GM18868 (cell line): Measurements from ENCODE around the gene TUBGCP3.
A peak's percentile ranks its signal among the peaks of the same experiment; 100 is the strongest.
"Not testable (repeated sequence)": the region's sequence is repeated elsewhere in the genome, so short reads cannot be mapped to it uniquely, and the experiment has no call there.

ENCODE experiments used
- ATAC-seq: cut with Tn5 transposase; IDR thresholded peaks from one replicate; pipeline ENCODE4 v1.9.1; 2021; ENCODE audit warnings: mild to moderate bottlenecking, moderate library complexity; ENCODE audit not compliant: unreplicated experiment

TUBGCP3 gene

DNA sequence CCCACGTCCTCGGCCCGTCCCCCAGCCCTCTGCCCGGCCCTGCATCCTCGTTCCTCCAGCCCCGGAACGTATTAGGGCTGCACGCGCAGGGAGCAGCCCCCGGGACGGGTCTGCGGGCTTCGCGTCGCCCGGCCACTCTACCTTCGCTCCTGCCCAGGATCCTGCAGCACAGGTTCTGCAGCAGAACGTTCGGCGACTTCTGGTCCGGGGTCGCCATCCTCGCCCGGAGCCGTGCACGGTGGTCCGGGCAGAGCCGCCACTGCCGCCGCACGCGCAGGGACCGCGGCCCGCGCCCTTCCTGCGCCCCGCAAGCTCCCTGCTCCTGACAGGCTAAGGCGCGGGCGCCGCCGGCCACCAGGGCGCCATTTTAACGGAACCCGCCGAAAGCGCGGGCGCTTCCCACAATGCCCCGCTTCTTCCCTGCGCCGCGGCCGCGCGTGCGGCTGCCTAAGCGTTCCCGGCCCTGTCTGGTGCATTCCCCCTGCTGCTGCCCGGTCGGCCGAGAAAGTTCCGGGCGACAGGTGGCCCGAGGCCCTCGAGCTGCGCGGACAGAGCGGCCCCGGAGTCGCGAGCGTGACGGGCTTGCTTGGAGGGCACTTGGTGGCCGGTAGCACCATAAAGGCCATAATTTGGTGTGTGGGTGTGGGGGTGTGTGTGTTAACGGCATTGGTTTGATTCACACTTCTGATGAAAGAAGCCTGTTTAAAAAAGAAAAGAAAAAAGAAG, at the start of gene TUBGCP3:
Gene TUBGCP3 (minus strand): TSS at position 390 of the 726 bp plus-strand sequence. CDS start 173 bp downstream, at position 217.
- peak; percentile 76 for ATAC-seq

DNA sequence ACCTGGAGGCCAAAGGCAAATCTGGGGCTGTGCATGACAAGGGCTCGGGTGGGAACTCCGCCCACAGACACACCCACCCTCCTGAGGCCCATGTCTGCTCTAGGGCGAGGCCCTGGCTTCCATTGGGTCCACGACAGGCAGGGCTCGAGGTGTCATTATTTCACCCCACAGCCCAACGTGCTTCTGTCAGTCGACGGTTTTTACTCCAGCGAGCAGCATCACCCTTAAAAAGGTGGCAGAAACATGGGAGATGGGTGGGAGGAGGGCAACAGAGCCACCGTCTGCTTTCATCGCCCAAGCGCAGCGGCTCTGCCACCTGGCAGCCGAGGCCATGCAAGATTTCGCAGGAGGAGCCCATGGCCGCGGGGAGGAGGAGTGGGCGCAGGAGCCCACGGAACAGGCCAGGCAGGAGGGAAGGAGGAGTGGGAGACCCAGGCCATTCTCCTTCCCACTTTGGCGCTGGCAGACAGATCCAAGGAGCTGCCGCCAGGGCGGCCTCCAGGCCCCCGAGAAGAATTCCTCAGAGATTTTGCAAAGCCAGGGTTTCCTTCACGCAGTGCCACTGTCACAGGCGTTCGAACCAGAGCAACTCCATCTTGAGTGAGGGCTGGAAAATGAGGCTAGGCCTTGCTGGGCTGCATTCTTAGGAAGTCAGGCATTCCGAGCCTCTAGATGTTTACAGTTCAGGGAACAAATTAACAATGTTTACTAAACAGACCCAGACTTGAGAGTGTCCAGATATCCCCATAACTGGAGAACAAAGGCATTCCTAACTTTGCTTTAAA, 49.3 kb upstream of the TUBGCP3 start:
- ATAC-seq = no peak

GRCh38 chr13:112636401-112636975, 48.5 kb upstream of the TUBGCP3 start:
- no peak for ATAC-seq

DNA sequence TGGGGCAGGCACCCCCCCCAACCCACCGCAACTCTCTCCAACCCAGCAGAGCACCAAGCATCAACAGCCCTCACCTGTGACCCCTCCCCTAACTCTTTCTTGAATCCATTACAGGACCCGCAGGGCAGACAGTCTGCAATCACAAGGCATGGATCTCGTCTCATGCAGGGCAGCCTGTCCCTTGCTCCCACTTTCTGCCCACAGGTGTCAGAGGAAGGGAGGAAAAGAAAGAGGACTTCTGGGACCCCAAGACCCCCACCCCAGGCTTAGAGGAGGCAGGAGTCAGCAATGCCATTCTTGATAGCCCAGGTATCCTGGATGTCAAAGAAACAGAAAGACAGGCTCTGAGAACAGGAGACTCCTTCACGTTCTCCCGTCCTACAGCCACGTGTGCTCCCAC, 47.4 kb upstream of the TUBGCP3 start:
- no peak for ATAC-seq

DNA sequence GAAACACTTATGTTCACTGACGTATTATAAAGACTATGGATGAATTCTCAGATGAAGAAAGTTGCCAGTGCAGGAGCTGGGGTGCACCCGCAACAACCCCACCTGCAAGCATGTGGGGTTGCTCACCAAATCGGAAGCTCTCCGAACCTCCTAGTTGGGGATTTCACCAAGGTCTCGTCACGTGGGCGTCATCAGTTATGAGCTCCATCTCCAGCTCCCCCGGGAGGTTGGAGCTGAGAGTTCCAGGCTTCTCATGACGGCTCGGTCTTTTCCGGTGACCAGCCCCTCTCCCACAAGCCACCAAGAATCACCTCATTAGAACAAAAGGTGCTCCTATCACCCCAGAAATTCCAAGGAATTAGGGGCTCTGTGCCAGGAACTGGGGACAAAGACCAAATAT, 46.1 kb upstream of the TUBGCP3 start:
- ATAC-seq = no peak

- not testable (repeated sequence) for ATAC-seq
Measured at GRCh38 chr13:112630226-112630625, 42.3 kb upstream of the TUBGCP3 start.

DNA sequence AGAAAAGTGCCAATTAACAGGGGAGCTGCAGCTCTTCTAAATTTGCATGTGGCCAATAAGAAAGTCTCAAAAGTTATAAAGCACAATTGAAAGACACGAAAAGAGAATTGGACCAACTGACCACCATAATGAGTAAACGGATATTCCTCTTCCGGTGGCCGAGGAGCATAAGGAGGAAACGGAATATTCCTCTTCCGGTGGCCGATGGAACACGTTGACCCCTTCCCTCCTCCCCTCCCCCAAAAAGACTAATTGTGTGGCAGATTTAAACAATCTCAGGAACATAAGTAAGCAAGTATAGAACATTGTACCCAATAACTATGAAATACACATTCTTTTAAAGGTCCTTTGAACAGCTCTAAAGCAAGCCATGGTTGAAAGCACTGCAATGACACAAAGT, 41.2 kb upstream of the TUBGCP3 start:
- no peak for ATAC-seq

GRCh38 chr13:112627613-112628012, 39.7 kb upstream of the TUBGCP3 start:
- not testable (repeated sequence) for ATAC-seq

GRCh38 chr13:112627161-112627560, 39.2 kb upstream of the TUBGCP3 start:
- no peak for ATAC-seq

- ATAC-seq = no peak
Measured at GRCh38 chr13:112626761-112627160, 38.8 kb upstream of the TUBGCP3 start.

DNA sequence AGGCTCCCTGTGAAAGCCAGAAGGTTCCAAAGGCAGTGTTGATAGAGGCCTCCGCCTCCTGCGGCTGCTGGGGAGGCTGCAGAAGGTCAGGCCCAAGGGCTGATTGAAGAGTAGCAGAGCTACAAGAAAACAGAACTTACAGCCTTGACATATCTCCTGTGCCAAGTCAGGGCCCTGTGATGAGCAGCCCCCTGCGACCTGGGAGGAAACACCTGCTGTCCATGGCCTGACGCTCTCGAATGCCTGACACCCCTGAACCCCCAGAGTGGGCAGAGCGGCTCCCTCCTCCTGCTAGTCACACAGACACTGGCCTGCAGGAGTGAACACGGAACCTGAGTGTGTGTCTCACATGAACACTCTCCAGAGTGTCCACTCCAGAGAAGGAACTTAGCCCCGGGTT, 38.2 kb upstream of the TUBGCP3 start:
- no peak for ATAC-seq

DNA sequence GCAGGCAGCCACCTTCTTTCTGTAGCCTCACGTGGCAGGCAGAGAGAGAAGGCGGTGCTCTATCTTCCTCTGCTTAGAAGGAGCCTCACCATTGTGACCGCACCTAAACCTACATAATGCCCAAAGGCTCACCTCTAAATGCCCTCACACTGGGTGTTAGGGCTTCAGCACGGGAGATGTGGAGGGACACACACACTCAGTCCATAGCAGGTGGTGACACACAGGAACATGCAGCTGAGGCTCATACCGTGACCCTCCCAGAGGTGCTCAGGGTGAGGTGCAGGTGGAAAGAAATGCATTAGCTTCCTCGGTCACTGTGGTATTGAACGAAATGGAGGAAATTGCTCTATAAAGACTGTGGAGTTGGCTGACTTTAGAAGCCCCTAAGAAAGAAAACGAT, 37.7 kb upstream of the TUBGCP3 start:
- ATAC-seq = no peak

GRCh38 chr13:112624602-112625430, 36.9 kb upstream of the TUBGCP3 start:
- no peak for ATAC-seq

DNA sequence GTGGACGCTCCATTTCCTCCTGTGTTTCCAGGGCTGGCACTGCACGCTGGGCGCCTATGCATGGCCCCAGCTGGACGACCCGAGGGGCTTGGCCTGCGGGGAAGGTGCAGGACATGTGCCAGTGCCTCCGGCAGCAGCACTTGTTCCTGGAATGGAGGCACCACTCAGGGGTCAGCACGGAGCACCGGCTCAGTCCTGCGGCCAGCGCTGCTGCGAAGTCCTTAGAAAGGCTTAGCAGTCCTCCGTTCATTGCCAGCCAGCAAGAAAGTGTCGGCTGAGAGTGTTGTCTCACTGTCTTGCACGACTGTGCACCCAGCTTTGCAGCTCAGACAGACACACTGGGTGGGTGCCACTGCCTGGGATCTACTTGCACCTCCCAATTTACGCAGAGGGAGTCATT, 36.1 kb upstream of the TUBGCP3 start:
- ATAC-seq = no peak

DNA sequence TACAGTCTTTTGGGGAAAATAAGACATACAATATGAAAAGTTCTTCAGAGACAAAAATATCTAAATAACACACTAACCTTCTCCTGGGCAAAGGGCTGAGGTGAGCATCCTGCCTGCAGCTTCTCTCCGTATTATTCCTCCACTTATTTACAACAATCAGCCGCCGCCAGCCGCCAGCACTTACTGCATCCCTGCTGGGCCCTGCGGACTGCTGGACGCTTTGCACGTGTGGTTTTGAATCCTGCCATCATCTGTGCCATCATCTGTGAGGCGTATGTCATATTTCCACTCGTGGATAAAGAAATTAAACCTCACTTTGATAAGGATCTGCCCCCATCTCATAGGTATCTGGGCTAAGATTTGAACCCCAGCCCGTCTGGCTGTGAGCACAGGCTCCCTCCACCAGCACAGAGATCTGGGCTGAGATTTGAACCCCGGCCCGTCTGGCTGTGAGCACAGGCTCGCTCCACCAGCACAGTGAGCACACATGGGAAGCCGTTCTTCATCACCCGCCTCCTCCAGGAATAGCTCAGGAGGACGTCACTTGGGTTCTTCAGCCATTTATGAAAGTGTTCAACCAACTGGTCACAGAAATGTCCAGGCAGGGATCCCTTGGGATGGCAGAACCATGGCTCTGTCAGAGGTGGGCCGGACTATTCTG, 35.2 kb upstream of the TUBGCP3 start:
- ATAC-seq = no peak

GRCh38 chr13:112622375-112622774, 34.4 kb upstream of the TUBGCP3 start:
- no peak for ATAC-seq

- ATAC-seq = no peak
Measured at GRCh38 chr13:112619730-112620631, 32.0 kb upstream of the TUBGCP3 start.

- ATAC-seq = no peak
Measured at GRCh38 chr13:112618501-112618900, 30.5 kb upstream of the TUBGCP3 start.

GRCh38 chr13:112617754-112618375, 29.9 kb upstream of the TUBGCP3 start:
- no peak for ATAC-seq
